ENCODE data around the gene NBEA.

The NBEA gene

DNA sequence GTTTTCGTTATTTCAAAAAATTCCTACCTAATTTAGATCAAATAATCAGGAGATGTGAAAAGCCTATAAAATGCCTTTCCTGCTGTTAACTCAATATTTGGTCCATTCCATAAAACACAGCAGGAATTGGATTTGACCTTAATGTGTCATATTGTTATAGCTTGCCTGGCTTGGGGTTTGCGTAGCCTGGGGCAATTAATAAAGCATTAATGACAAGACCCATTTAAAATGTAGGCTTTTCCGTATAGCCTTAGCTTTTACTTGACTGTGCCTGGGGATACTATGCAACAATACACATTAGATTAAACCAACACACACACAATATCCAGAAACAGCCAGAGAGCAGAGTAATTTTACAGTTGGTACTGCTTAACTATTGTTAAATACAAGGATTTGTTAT lies 651.6 kb downstream of the NBEA start:
- no peak for DNase-seq (ENCODE audit: low spot score)

DNA sequence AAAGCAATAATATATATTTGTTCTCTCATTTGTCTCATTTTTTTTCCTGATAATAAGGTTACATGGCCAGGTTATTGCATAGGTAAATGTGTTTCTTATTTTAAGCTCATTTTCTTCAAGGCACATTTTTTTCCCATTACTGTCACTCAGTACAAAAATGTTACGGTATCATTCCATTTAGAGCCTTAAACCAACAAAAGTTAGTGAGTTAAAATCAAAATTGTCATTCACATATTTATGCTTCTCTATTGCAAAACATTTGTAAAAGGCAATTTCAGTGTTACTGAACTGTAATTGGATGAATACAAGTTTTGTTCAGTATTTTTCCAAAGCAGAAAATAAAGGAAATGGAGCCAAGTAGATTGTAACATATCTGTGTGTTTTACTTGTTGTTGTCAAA lies 652.0 kb downstream of the NBEA start:
- DNase-seq (ENCODE audit: low spot score): no peak

DNA sequence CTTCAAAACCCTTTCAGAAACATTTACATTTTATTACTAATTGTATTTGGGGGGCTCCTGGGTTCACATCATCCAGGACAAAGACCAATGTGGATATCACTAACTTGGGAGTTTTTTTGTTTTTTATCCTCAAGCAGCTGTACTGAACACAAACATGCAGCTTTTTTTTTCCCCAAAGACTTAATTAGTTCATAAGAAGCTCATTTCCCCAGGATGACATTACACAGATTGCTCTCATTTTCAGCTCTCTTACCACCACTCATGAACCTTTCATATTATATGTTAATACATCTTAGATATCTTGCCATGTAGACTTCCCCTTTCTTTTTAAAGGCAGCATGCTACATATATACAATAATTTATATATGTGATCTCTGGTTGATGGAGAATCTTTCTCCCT lies 653.1 kb downstream of the NBEA start:
- no peak for DNase-seq (ENCODE audit: low spot score)

- DNase-seq (ENCODE audit: low spot score): no peak
Measured at GRCh38 chr13:35596321-35597030, 654.4 kb downstream of the NBEA start.

- no peak for DNase-seq (ENCODE audit: low spot score)
Measured at GRCh38 chr13:35597451-35597850, 655.4 kb downstream of the NBEA start.

DNA sequence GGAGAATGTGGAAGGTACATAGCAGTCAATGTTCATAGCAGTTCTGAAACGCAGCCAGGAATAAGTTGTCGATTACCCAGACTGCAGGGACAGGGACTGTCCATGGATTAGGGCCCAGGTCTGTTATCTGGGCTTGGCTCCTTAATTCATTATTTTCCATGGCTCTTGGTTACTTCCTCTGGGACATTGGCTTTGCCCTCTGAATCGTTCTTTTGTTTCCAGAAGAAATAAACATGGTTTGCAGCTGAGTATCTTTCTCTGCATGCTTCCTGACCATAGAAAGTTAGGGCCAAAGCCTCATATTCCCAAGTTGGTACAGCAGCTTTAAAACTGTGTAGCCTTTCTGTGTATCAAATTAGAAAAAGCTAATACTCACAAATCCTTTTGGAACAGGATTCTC lies 656.2 kb downstream of the NBEA start:
- DNase-seq (ENCODE audit: low spot score): no peak

- no peak for DNase-seq (ENCODE audit: low spot score)
Measured at GRCh38 chr13:35598790-35599369, 656.8 kb downstream of the NBEA start.

DNA sequence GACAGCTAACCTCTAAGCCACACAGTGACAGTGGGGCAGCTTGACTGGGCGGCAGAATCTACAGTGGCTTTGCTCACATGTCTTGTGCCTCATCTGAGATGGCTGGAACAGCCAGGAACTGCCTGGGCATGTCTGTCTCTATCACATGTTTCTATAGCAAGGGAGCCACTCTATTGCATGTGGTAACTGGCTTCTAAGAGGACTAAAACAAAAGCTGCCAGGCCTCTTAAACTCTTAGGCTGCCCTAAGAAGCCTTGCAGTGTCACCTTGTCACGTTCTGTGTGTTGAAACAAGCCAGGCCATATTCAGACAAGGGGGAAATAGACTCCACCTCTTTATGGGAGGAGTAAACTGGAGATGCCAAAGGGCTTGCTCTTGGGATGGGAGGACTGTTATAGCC lies 657.3 kb downstream of the NBEA start:
- no peak for DNase-seq (ENCODE audit: low spot score)

DNA sequence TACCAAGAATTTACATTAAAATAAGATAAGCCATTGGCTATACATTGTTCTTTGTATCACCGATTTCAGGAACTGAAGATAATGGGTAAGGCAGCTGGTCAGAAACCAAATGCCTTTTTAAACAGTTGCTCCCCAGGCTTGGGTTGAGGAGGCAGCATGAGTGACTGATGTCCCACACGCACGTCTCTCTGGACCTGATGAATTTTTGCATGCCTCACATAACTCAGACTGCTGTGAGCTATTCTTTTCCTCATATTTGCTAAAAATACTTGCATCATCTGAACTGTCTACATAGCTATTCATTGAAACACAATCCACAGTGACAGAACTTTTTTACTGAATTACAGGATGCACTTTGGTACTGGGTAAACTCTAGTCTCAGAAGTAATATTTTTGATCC lies 658.1 kb downstream of the NBEA start:
- no peak for DNase-seq (ENCODE audit: low spot score)

DNA sequence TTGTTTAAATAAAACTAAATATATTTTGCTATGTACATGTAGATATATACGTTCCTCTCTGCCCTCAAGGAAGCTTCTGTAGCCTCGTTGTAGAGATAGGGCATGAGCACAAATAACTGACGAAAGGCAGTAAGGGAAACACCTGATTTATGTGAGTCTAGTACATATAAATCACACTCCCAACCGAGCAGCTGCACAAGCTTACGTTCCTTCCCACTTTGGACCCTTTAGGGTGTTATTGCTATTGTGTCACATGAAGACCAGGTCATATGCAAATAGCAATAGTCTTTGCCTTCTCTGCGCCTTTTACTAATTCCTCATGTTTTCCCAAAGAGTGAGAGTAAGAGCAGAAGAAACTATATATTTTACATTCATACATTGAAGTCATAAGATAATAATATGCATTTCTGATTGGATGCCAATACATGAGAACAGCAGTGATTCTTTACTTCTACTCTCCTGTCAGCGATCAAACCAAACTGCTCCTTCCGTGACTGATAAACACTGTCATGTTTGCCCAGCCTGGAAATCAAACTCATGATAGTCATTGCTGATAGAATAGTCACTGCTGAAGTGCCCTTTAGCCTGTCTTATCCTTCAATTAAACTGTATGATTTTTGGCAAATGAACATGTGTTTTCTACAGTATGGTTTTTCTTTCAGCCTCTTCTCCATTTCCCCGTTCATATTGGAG lies 661.7 kb downstream of the NBEA start:
- no peak for DNase-seq (ENCODE audit: low spot score)

GRCh38 chr13:35614666-35615065 lies 672.6 kb downstream of the NBEA start:
- DNase-seq (ENCODE audit: low spot score): no peak

DNA sequence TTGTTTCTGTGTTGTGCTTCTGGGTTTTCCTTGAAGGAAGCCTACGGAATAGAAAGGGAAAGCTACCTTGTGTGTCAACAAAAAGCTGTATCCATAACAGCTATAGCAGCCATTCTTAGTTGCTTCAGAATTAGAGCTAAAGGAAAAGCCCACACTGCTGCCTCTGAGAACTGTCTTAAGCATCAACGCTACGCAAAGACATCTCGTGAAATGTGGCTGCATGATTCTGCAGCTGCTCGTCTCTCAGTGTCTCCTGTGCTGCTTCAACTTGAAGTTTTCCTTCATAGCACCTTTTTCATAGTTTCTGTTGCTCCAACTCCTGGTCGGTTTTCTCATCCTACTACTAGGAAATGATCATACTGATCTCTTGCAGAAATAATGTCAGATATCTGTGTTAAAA lies 675.4 kb downstream of the NBEA start:
- no peak for DNase-seq (ENCODE audit: low spot score)

DNA sequence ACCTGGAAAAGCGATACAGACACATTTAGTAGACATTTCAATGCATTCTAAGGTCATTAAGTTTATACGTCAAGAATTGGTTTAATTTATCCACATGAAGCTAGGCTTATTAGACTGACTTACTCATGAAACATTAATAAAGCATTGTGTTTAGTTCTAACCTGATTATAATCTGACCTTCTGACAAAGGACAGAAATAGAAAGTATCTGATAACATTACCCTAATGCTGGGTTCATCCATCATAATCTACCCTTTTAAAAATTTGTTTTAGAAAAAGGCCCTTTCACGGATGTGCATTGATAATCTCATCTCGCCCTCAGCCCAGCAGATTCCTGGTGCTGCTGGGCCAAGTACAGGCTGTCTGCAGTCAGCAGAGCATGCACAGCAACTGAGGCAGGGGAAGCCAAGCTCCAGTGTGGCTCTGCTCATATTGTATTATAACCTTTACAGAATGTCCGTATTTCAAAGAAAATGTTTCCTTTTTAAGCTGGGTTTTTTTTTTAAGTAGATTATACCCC lies 676.6 kb downstream of the NBEA start:
- no peak for DNase-seq (ENCODE audit: low spot score)

DNA sequence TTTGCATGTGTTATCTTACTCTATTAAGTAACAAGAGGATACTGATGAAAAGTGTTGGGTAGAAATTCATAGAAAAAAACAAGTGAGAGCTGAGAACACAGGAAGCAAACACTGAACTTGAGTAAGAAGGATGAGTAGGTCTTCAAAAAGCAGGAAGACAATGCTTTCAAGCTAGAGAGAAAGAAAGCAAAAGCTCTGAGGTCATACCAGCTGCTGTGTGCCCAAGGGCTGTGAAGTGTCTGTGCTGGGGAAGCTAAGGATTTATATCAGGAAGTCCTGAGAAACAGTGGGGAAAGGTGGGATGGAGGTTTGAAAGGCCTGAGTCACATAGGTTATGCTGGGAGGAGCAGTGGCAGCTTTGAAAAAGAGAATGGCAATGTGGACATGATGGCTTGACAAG lies 679.9 kb downstream of the NBEA start:
- no peak for DNase-seq (ENCODE audit: low spot score)

DNA sequence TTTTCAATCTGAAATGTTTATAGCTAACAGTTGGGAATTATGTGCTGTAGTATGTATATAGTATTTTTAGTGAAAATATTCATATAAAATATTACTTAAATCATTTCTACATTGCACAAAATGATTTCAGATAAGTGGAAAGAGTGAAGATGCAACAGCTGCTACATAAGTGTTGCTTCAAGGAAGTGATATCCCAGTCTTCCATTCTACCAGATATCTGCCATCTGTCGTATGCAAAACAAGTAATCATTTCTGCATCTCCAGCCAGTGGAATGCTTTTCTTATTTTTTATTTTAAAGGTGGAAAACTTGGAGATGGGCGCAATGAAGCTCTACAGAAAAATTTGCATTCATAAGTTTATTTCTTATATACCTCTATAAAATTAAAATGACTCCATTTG lies 687.0 kb downstream of the NBEA start:
- DNase-seq (ENCODE audit: low spot score): no peak

DNA sequence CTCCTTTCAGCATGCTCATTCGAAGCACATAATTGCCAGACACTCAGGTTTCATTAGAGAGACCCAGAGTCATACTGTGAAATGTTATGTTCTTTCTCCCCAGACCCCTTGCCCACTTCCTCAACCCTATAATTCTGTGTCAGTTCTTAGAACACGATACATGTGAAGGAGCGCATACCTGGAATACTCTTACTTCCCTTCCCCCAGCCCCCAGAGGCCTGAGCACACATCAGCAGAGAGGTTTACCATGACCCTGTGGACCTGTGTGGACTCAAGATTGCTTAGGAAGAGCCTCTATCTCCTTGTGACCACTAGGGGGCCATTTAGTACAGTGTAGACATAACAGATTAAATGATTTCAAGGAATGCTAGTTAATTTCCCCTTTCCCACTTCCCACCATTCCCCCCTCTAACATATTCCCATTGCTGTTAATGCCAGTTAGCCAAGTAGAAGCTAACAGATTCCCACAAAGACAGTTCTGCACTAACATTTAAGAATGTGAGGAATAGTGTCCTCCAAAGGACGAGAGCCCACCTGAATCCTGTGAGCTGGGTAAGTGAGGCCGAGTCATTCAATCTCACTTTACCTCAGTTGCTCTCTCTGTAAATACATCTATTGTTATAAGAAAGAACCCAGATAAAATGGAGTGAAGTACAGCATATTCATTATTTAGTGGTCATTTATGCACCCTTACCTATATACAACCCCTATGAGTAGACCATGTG lies 688.6 kb downstream of the NBEA start:
- DNase-seq (ENCODE audit: low spot score): peak; percentile 55

DNA sequence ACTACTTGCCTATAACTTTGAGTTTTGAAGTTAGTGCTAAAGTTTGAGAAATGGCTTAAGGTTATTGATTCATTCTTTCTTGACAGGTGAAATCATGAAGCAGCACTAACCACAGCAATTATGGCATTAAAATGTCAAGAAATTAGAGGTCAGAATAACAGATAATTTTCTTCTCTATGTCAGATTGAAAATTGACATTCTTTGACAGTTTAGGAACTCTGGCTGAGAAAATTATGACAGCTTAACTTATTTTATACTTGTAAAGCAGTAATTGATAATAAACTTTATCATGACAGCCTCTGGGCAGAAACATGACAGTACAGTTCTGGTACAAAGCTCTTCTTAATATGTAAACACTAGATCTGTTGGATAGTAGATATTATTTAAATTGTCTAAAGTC lies 689.6 kb downstream of the NBEA start:
- no peak for DNase-seq (ENCODE audit: low spot score)

- DNase-seq (ENCODE audit: low spot score): no peak
Measured at GRCh38 chr13:35643625-35644024, 701.6 kb downstream of the NBEA start.

- no peak for DNase-seq (ENCODE audit: low spot score)
Measured at GRCh38 chr13:35646056-35646774, 704.1 kb downstream of the NBEA start.

GRCh38 chr13:35648201-35648600 lies 706.1 kb downstream of the NBEA start:
- DNase-seq (ENCODE audit: low spot score): no peak

- DNase-seq (ENCODE audit: low spot score): no peak
Measured at GRCh38 chr13:35649162-35649561, 707.1 kb downstream of the NBEA start.

DNA sequence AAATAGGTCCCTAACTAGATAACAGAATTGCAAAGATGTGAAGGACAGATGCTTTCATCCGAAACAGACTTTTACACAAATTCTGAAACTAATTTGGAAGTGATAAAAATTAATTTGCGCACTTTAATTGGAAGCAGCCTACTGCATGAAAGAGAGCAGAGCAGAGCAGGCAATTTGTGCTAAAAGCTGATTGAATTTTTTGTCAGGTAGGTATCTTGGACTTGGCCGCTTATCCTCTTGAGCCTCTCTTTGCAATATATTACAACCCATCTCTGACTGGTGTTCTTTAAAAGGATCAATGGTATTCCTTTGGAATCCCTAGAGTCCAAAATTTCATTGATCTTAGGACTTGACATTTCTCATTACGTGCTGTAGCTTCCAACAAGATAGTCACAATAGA lies 717.7 kb downstream of the NBEA start:
- DNase-seq (ENCODE audit: low spot score): no peak
